HUES6 (cell line): ENCODE measurements around the gene LUC7L.
"Not testable (repeated sequence)": the region's sequence is repeated elsewhere in the genome, so short reads cannot be mapped to it uniquely, and the experiment has no call there.

Source experiments
- H3K27ac ChIP-seq: 2 replicates; pipeline ENCODE4 v1.7.0; 2013; ENCODE audit warnings: low read depth, mild to moderate bottlenecking, low read length, inconsistent platforms
- H3K27me3 ChIP-seq: 2 replicates; pipeline ENCODE4 v1.6.1; 2013; ENCODE audit warnings: low read length; ENCODE audit not compliant: control insufficient read depth, insufficient read depth
- H3K36me3 ChIP-seq: 2 replicates; pipeline ENCODE4 v1.6.1; 2013; ENCODE audit warnings: low read length; ENCODE audit not compliant: control insufficient read depth, insufficient read depth
- H3K4me1 ChIP-seq: 2 replicates; pipeline ENCODE4 v1.6.1; 2013; ENCODE audit warnings: low read length; ENCODE audit not compliant: control insufficient read depth, insufficient read depth
- H3K4me3 ChIP-seq: 2 replicates; pipeline ENCODE4 v1.5.1; 2013; ENCODE audit warnings: low read depth, low read length
- H3K9ac ChIP-seq: one replicate; pipeline ENCODE4 v1.6.1; 2013; ENCODE audit warnings: mild to moderate bottlenecking, low read length
- H3K9me3 ChIP-seq: 2 replicates; pipeline ENCODE4 v1.6.1; 2013; ENCODE audit warnings: low read depth, low read length; ENCODE audit not compliant: control insufficient read depth, insufficient read depth

LUC7L gene

DNA sequence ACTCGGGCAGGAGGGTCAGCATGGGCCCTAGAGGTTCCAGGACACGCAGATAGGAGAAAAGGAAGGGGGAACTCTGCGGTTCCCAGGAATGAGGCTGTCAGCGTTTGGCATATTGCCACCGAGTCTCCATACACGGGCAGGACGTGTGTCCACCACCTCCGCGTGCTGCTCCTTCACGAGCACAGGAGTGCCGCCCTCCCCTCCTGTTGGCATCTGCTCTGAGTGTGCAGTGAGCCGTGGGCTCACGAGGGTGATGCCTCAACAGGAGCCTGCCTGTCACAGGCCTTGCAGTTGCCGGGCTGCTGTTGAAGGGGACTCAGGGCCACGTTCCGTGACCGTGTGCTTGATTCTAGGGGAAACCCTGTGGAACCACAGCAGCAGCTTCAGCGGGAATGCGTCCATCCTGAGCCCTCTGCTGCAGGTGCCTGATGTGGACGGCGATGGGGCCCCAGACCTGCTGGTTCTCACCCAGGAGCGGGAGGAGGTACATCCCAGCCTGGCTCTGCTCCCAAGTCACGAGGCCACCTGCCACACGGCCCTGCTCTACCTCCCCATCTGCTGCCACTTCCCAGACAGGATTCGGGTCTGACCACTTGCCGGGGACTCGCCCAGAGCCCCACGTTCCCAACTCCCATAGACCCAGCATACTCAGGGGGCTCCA lies 31.9 kb upstream of the LUC7L start:
- Histone ChIP-seq H3K9me3 (no peaks in the 10 kb centered on the region), H3K36me3 (peaks cover 61% of the 10 kb centered on the region), H3K27ac (no peak overlapping the region), H3K4me1 (no peaks in the 10 kb centered on the region), H3K9ac (no peak overlapping the region), H3K4me3 (no peak overlapping the region), H3K27me3 (no peaks in the 10 kb centered on the region)

DNA sequence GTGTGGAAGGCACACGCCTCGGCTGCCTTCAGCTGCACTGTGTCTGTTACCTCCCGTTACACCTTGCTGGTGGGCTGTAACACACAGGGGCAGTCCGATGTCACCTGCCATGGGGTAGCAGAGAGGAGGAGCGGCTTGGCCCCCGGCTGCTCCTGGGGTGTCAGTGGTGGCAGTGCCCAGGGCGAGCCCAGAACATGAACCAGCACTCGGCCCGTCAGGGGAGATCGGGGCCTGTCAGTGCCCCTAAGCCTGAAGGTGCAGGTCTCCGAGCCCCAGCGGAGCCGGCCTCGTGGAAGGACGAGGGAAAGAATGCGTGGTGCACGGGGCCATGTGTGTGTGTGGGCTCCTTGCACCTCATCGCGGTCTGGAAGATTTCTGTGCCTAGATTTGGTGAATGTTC lies 31.1 kb upstream of the LUC7L start:
- H3K4me1 ChIP-seq: no peaks in the 10 kb centered on the region
- no peaks in the 10 kb centered on the region for H3K27me3 ChIP-seq
- no peak overlapping the region for H3K27ac ChIP-seq
- no peak overlapping the region for H3K9ac ChIP-seq
- no peaks in the 10 kb centered on the region for H3K9me3 ChIP-seq
- H3K36me3 ChIP-seq: peaks cover 67% of the 10 kb centered on the region
- H3K4me3 ChIP-seq: no peak overlapping the region

DNA sequence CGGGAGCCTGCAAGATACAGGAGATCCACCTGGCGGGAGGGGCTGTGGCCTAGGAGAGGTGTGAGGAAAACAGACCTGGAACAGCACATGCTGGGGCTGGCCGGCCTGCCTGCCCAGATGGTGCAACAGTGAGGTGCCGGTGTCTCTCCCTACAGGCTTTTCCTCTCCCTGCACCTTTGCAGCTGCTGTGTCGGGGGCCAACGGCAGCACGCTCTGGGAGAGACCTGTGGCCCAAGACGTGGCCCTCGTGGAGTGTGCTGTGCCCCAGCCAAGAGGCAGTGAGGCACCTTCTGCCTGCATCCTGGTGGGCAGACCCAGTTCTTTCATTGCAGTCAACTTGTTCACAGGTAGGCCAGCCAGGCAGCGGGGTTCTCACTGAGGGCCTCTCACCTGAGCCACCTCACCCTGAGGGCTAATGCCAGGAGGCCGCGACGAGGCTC lies 30.6 kb upstream of the LUC7L start:
- H3K27ac ChIP-seq: no peak overlapping the region
- no peak overlapping the region for H3K9ac ChIP-seq
- H3K36me3 ChIP-seq: peaks cover 65% of the 10 kb centered on the region
- no peaks in the 10 kb centered on the region for H3K27me3 ChIP-seq
- no peak overlapping the region for H3K4me3 ChIP-seq
- H3K9me3 ChIP-seq: no peaks in the 10 kb centered on the region
- H3K4me1 ChIP-seq: no peaks in the 10 kb centered on the region

DNA sequence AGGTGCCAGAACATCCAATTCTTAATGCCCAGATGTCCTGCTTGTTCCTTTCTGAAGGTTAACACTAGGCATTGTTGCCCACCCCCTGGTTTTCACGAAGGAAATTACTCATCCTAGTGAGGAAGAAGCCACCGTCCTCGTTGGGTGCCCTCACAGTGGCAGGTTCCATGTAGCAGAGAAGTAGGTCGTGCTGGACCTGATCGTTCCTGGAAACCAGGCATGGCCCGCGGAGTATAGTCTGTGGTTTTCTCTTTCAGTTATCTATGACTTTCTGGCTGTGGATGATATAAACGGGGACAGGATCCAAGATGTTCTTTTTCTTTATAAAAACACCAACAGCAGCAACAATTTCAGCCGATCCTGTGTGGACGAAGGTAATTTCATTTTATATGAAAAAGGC lies 30.0 kb upstream of the LUC7L start:
- Histone ChIP-seq H3K9me3 (no peaks in the 10 kb centered on the region), H3K9ac (no peak overlapping the region), H3K27me3 (no peaks in the 10 kb centered on the region), H3K4me1 (no peaks in the 10 kb centered on the region), H3K36me3 (peaks cover 64% of the 10 kb centered on the region), H3K27ac (no peak overlapping the region), H3K4me3 (no peak overlapping the region)

DNA sequence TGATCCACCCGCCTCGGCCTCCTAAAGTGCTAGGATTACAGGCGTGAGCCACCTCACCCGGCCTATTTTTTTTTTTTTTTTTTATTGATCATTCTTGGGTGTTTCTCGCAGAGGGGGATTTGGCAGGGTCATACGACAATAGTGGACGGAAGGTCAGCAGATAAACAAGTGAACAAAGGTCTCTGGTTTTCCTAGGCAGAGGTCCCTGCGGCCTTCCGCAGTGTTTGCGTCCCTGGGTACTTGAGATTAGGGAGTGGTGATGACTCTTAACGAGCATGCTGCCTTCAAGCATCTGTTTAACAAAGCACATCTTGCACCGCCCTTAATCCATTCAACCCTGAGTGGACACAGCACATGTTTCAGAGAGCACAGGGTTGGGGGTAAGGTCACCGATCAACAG lies 28.8 kb upstream of the LUC7L start:
- not testable (repeated sequence) for H3K4me3 ChIP-seq, H3K9ac ChIP-seq, H3K27ac ChIP-seq, H3K4me1 ChIP-seq, H3K27me3 ChIP-seq, H3K9me3 ChIP-seq
- peaks cover 60% of the 10 kb centered on the region for H3K36me3 ChIP-seq

DNA sequence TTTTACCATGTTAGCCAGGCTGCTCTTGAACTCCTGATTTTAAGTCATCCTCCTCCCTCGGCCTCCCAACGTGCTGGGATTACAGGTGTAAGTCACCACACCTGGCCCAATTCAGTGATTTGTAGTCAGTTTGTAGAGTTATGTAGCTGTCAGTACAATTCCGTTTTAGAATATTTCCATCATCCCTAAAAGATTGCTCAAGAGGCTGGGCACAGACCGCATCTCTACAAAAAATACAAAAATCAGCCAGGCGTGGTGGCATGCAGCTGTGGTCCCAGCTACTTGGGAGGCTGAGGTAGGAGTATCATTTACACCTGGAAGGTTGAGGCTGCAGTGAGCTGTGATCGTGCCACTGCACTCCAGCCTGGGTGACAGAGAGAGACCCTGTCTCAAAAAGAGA lies 25.9 kb upstream of the LUC7L start:
- Histone ChIP-seq H3K36me3 (peaks cover 50% of the 10 kb centered on the region), H3K9me3 (no peaks in the 10 kb centered on the region), H3K9ac (no peak overlapping the region), H3K27me3 (no peaks in the 10 kb centered on the region), H3K4me3 (no peak overlapping the region), H3K27ac (no peak overlapping the region), H3K4me1 (no peaks in the 10 kb centered on the region; the same call in 1 of the 2 replicates)

DNA sequence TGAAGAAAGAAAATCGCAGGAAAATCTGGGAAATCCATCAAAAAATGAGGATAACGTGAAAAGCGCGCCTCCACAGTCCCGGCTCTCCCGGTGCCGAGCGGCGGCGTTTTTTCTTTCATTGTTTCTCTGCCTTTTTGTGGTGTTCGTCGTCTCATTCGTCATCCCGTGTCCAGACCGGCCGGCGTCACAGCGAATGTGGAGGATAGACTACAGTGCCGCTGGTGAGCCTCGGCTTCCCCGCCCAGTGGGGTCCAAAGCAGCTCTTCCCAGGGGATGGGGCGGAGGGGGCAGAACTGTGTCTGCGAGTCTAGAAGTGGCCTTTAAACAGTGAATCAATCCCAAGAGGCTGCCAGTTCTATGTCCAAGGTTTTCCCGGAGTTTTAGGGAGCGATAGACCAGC lies 25.2 kb upstream of the LUC7L start:
- Histone ChIP-seq H3K9me3 (no peaks in the 10 kb centered on the region), H3K27me3 (no peaks in the 10 kb centered on the region), H3K36me3 (peaks cover 44% of the 10 kb centered on the region), H3K4me3 (no peak overlapping the region), H3K27ac (no peak overlapping the region), H3K4me1 (no peaks in the 10 kb centered on the region; the same call in 1 of the 2 replicates), H3K9ac (no peak overlapping the region)

DNA sequence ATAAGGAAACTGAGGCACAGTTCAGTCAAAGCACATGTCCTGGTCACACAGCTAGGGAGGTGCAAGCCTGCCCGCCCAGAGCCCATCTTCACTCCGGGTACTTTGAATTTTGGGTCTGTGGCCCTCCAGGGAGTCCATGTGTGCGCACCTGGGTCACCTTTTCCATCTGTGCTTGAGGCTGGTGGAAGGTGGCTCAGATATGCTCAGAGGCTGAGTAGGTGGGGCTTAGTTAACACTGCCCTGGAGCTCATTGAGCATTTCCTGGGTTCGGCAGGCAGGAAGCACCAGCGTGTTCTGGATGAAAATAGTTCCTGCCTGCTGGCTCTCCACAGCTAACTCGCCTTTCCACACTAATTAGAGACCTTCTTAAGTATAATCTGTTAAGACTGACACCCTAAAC lies 24.6 kb upstream of the LUC7L start:
- H3K4me1 ChIP-seq: no peaks in the 10 kb centered on the region; the same call in 1 of the 2 replicates
- no peak overlapping the region for H3K9ac ChIP-seq
- no peak overlapping the region for H3K27ac ChIP-seq
- H3K9me3 ChIP-seq: no peaks in the 10 kb centered on the region
- H3K27me3 ChIP-seq: no peaks in the 10 kb centered on the region
- H3K4me3 ChIP-seq: no peak overlapping the region
- peaks cover 39% of the 10 kb centered on the region for H3K36me3 ChIP-seq

DNA sequence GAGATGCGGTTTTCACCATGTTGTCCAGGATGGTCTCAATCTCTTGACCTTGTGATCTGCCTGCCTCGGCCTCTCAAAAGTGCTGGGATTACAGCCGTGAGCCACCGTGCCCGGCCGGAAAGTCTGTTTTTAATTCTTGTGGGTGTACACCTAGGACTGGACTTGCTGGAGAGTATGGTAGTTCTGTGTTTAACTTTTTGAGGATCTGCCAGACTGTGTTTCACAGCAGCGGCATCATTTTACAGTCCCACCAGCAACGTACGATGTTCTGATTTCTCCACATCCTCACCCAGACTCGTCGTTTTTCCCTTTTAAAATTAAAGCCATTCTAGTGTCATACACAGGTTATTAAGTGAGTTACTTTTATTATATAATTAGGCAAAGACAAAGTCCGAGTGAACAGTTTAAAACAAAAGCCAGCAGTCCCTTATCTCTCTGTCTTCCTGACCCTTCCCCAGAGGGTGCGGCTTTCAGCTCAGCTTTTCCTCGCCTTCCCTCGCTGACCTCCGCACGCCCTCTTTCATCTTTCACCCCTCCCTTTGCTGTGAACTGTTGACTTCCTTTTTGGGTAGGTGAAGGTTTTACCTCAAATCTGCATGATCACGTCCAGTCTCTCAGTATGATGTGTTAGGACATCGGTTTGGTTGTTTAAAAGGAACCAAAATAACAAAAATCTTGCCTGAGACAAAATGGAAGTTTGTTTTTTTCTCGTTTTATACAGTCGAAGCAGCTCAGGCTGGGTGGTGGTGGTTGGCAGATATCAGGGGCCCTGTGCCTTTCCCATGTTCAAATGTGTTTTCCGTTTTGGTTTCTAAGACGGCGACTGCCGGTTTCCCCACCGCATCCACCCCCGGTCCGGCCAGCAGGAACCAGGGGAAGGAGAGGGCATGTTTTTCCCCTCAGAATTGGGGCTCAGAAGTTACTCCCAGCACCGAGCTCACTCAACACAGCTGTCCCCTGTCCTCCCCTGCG lies 23.4 kb upstream of the LUC7L start:
- Histone ChIP-seq H3K27me3 (no peaks in the 10 kb centered on the region), H3K4me1 (no peaks in the 10 kb centered on the region; the same call in 1 of the 2 replicates), H3K4me3 (no peak overlapping the region), H3K27ac (no peak overlapping the region), H3K9ac (no peak overlapping the region), H3K36me3 (peaks cover 39% of the 10 kb centered on the region), H3K9me3 (no peaks in the 10 kb centered on the region)

DNA sequence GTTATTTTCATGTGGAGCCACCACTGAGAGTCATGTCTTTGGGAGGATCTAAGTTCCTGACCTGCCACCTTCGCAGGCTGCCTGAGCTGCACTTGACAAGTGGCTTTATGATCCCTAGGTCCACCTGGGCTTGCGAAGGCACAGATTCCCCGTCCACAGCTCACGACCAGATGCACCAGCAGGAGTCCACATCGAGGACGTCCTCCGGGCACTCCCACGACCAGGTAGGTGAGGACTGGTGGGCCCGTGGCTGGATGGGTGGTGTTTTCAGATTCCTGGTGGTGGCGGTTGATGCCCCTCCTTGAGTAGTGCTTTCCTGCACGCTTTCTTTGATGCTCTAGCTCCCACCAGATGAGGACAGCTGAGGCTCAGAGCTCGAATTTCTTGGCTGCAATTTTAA lies 20.2 kb upstream of the LUC7L start:
- Histone ChIP-seq H3K9me3 (no peaks in the 10 kb centered on the region), H3K27me3 (no peaks in the 10 kb centered on the region), H3K4me1 (no peaks in the 10 kb centered on the region; the same call in 1 of the 2 replicates), H3K27ac (no peak overlapping the region), H3K36me3 (peaks cover 25% of the 10 kb centered on the region), H3K4me3 (no peak overlapping the region), H3K9ac (no peak overlapping the region)

DNA sequence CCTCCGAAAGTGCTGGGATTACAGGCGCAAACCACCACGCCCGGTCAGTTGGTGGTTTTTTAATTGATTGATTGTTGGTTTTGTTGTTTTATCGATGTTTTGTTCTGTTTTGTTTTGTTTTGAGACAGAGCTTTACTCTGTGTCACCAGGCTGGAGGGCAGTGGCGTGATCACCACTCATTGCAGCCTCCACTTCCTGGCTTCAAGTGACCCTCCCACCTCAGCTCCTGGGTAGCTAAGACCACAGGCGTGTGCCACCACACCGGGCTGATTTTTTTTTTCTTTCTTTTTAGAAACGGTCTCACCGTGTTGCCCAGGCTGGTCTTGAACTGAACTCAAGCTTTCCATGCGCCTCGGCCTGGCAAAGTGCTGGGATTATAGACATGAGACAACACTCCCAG lies 17.8 kb upstream of the LUC7L start:
- H3K4me1 ChIP-seq: no peaks in the 10 kb centered on the region; the same call in 1 of the 2 replicates
- H3K36me3 ChIP-seq: peaks cover 9% of the 10 kb centered on the region
- H3K27me3 ChIP-seq: no peaks in the 10 kb centered on the region
- no peak overlapping the region for H3K4me3 ChIP-seq
- H3K9ac ChIP-seq: no peak overlapping the region
- H3K9me3 ChIP-seq: no peaks in the 10 kb centered on the region
- H3K27ac ChIP-seq: no peak overlapping the region
